Transverse colon (tissue), 4 donors: ENCODE results near the gene RPRD1A.

Source experiments
- EP300 ChIP-seq: sonication (generic); formaldehyde crosslinking; IDR thresholded peaks from one replicate; pipeline ENCODE4 v1.6.1; 2017; ENCODE audit warnings: antibody characterized with exemption, low read depth
- POLR2A ChIP-seq: fragments of 450-650 bp; IDR thresholded peaks from one replicate; pipeline ENCODE4 v1.6.1; 2016; ENCODE audit warnings: antibody characterized with exemption, mild to moderate bottlenecking, moderate library complexity
- POLR2AphosphoS5 ChIP-seq, 3 donors: sonication (generic); formaldehyde crosslinking; IDR thresholded peaks; one replicate each; pipeline ENCODE4 v1.6.1; 2016; ENCODE audit warnings: antibody characterized with exemption in 3 of 3
- TF ChIP-seq, protein P1 (sequence below), 5 experiments: fragments of 200-600 bp in 3 of 5; fragments of 450-650 bp in 2 of 5; sonication (generic) in 3 of 5; IDR thresholded peaks; 1 replicate in 2 of 5; 2 replicates in 3 of 5; pipeline ENCODE4 v1.5.1; 2016 to 2017; ENCODE audit warnings: antibody characterized with exemption in 5 of 5, inconsistent platforms in 3 of 5, mild to moderate bottlenecking in 2 of 5, moderate library complexity in 1 of 5

DNA sequence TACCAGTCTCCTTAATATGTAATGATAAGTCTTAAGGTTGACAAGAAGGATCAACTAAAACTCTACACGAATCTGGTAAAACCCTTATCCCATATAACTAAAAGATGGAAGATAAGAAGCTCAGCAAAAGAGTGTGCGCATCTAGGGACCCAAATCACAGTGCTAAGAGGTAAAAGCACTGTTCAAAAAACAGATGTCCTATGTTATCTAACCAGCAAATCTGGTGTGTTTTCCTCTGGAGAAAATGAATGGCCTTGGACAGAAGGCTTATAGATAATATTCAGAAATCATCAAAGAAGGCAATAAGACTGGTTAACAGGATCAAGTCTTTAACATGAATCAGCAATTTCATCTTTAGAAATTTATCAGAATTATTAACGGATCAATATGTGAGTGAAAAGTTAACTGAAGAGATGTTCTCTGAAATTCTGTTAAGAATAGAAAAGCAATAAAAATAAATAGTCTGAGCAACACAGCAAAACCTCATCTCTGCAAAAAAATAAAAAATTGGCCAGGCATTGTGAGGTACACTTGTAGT, 47.1 kb downstream of the RPRD1A start:
- TF ChIP-seq, protein P1, sequence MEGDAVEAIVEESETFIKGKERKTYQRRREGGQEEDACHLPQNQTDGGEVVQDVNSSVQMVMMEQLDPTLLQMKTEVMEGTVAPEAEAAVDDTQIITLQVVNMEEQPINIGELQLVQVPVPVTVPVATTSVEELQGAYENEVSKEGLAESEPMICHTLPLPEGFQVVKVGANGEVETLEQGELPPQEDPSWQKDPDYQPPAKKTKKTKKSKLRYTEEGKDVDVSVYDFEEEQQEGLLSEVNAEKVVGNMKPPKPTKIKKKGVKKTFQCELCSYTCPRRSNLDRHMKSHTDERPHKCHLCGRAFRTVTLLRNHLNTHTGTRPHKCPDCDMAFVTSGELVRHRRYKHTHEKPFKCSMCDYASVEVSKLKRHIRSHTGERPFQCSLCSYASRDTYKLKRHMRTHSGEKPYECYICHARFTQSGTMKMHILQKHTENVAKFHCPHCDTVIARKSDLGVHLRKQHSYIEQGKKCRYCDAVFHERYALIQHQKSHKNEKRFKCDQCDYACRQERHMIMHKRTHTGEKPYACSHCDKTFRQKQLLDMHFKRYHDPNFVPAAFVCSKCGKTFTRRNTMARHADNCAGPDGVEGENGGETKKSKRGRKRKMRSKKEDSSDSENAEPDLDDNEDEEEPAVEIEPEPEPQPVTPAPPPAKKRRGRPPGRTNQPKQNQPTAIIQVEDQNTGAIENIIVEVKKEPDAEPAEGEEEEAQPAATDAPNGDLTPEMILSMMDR (IDR thresholded peaks at IDR 0.05) = no peak
- TF ChIP-seq POLR2AphosphoS5 (IDR thresholded peaks at IDR 0.05) (no peak), POLR2A (no peak), EP300 (no peak)
